ENCODE data around the gene CLNK. TPM values are rescaled to one million over a fixed set of nuclear protein-coding genes. Genes with fewer than 3 reads are reported as not detected.

Gene CLNK, protein sequence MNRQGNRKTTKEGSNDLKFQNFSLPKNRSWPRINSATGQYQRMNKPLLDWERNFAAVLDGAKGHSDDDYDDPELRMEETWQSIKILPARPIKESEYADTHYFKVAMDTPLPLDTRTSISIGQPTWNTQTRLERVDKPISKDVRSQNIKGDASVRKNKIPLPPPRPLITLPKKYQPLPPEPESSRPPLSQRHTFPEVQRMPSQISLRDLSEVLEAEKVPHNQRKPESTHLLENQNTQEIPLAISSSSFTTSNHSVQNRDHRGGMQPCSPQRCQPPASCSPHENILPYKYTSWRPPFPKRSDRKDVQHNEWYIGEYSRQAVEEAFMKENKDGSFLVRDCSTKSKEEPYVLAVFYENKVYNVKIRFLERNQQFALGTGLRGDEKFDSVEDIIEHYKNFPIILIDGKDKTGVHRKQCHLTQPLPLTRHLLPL
- not detected in 2 replicates for total RNA-seq (2014; rRNA removed; shearing (Covaris generic))
- not detected in 2 replicates for polyA plus RNA-seq (2015; cell fraction: cytosol; rRNA removed)
- not detected in 2 replicates for polyA plus RNA-seq (2015; cell fraction: nucleus; rRNA removed)

DNA sequence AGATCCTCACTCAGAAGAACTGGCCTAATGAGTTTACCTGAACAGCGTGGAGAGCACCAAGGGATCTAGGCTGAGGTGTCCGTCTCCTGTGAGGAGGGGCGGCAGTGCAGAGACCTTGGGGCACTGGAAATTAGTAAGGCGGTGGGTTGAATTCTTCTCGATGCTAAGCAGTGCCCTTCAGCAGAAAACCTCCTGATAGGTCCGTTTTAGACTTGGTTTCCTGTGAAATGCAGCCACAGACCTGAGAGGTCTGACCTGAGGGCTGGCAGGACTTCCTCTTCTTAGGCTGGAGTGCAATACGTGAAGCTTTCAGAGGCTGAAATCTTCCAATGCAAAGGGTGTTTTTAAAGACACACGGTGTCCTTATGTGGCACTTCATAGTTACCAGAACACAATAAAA lies at the start of gene CLNK:
Gene CLNK (minus strand): TSS at position 138 of the 400 bp plus-strand sequence. CDS start 16,899 bp downstream, outside the sequence.
- DNase-seq (ENCODE audit: low read depth) = no peak

DNA sequence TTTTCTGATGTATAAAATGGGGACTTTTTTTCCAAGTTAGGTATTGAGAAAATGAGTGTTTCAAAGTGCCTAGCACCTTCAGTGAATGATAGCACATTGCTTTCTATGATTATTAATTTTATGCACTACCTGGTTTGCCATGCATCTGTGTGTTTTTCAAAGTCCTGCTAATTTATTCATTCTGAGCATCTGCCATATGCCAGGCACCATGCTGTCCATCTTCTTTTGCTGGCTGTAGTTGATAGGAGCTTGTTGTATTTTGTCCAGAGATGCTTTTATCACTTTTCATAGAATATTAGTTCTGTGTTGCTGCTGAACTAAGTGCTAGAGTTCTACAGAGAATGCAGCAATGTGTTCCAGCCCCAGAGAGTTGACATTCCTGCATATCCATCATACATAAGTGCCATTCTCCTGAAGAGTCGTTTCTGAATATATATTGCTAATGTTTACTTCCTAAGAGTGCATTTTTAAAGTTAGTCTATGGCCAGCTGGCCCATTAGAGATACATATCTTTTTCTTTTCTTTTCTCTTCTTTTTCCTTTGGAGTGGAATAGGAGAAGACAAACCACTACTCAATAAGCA lies 49.0 kb upstream of the CLNK start:
- DNase-seq (ENCODE audit: low read depth) = no peak

DNA sequence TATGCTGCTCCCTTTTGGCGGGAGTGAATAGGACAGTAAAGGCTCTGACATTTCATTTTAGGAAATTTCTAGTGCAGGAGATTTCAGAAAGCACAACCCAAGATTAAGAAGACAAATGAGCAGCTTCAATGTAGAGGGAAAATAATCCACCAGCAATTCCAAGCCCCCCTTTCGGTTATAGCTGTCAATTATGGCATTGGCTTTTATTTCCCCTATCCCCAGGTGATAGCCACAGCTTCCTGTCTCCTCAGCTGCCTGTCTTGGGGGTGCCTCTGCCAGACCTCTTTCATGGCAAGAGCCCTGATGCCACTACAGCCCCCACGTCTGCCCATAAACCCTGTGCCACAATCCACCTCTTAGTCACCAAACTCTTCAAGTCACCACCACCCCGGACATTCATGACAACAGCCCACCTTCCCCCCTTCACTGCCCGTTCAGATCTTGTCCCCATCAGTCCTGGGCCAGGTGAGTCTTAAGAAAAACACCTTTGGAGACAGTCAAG lies 48.4 kb upstream of the CLNK start:
- DNase-seq (ENCODE audit: low read depth) = no peak

DNA sequence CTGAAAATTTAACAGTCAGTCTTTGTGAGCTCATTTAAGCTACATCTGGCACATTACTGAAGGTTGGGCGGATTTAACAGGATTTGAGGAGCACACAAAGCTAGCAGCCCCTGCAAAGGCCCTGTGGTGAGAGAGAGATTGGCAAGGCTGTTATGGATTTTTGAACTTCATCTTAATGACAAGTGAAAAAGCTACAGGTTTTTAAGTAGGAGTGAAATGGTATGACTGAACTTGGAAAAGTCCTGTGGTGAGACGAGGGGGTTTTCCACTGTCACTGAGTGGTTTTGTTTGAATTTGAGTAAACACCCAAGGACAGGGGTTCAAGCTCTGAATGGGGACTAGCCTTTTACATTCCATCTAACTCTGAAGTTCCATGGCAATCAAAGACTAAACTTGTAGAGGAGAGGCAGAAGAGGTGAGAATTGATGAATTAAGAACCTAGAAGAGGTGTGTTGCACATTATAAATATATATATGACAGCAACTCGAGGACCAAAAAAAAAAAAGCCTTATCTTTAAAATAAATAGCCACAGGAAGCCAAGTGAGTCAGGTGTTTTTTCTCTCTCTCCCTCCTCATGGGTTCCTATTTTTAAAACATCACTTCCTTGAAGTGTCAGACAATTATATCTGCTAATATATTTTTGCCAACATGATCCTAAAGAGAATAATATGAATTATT lies 47.8 kb upstream of the CLNK start:
- peak; percentile 41 for DNase-seq (ENCODE audit: low read depth)

DNA sequence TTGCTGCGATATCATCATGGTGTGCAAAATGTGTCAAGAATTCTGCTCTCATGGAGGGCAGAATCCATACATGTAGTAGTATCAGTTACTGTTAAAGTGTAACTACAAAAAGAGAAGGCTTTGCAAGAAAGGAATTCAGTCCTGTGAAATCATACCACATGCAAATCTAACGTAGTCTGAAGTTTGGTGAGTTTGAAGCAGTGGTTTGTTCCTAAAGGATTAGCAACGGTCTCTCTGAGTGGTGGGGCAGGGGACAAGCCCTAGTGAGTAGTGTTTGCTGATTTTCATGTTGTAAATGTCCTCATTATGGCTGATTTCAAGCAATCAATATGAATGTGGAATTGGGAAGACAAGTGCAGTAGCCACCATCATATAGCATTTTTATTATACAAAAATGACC lies 47.1 kb upstream of the CLNK start:
- no peak for DNase-seq (ENCODE audit: low read depth)

DNA sequence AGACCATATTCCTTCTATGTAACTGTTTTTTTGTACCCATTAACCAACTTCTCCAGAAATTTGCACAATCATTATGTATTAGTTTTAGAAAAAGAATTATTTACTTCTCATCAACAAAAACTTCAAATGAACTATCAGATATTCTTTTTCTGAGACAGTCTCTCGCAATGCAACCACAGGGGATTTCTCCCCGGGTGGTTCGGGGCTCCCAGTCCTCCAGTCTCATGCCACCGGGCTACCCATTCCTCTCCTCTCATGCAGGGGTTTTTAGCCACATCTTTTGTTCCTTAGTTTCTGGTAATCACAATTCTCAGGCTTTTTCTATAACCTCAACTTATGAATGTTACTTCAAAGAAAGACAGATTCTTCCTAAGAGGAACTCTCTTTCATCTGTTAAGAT lies 46.6 kb upstream of the CLNK start:
- no peak for DNase-seq (ENCODE audit: low read depth)

DNA sequence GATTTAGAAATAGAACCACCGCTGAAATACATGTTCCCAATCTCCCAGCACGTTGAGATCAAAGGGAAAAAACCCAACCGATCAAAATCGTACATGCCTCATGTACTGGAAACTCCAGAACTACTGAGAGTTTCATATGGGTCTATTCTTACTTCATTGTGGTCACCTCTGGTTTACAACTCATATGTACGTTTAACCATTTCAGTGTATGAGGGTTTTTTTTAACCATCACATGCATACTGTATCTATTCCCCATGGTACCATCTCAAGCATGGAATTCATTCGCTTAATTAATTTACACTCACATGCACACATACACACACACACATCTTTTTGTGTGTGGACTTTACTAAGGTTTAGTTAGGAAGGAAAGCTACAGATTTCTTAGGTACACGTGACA lies 46.0 kb upstream of the CLNK start:
- DNase-seq (ENCODE audit: low read depth) = no peak

DNA sequence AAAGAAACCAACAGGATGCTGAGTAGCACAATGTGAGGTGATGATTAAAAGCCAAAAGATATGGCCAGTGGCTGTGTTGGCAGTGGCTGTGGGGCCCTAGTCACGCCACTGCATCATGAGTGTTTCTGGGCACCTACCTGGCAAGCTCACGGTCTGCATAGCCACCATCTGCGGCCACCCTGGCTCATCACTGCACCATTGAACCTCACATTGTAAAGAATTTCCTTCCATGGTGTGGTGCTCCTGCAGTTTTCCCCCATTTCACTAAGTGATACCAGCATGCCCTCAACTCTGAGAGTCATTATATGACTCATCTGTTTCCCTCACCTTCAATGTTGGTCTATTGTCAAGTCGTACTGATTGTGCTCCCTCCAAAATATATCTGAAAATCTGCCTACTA lies 45.5 kb upstream of the CLNK start:
- DNase-seq (ENCODE audit: low read depth) = peak; percentile 52

DNA sequence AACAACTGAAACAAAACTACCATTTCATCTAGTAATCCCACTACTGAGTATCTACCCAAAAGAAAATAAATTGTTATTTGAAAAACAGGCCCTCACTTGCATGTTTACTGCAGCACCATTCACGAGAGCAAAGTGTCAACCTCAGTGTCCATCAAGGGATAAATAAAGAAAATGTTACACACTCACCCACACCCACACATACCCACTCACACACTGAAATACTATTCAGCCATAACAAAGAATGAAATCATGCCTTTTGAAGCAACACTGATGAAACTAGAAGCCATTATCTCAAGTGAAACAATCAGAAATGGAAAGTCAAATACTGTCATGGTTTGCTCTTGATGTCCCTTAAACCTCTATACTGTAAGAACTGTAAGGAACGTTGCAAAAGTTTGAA lies 44.8 kb upstream of the CLNK start:
- no peak for DNase-seq (ENCODE audit: low read depth)

DNA sequence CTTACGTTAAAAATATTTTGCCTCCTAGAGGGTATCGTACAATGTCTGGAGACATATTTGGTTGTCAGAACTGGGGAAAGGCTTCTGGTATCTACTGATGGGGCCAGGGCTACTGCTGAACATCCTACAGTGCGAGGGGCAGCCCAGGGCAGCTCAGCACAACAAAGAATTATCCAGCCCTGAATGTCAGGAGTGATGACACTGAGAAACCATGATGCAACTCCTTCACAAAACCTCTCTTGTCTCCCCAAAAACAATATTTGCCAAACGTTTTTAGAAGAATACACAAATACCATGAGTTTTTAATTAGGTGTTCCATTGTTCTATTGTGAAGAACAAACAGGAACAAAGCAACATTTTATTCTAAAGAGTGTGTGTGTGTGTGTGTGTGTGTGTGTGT lies 43.4 kb upstream of the CLNK start:
- no peak for DNase-seq (ENCODE audit: low read depth)

DNA sequence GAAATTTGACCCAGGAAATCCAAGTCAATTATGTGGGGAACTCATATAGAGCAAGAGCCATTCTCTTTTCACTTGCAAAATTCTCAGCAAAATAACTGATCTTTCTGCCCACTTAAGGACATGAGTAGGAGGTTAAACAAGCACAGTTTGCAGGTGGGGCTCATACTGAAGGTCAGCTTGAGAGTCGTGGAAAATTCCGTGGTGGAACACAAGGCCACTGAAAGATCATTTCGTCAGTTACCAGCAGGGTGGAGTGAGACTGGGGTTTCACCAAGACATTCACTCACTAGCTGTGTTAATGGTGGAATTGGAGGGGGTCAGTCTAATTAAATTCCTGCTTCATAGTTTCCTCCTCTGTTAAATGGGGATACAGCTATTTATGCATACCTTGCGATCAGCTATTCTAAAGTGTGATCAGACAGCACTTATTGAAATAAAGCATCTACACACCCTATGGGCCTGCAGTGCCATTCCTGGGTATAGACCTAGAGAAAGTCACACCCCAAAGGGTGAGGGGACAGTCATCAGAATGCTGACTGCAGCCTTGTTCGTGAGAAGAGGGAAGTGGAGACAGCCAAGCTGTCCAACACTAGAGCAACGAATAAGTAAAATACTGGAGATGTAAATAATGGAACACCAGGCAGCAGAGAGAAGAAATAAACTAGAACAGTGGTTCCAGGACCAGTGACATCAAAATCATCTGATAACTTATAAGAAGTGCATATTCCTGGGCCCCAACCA lies 42.7 kb upstream of the CLNK start:
- no peak for DNase-seq (ENCODE audit: low read depth)

DNA sequence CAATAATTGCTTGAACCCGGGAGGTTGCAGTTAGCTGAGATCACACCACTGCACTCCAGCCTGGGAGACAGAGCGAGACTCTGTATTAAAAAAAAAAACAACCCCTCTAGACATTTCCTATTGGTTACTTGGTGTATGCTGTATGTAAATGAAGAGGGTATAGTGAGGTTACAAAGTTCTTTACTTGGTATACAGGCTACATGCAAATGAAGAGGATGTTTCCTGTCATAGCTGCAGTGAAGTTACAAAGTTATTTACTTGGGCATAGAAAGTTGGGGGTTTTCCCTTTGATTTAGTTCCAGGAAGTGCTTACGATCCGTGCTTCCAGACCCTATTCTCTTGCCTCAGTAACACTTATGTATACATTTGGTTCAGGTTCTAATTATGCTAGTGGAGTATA lies 38.4 kb upstream of the CLNK start:
- DNase-seq (ENCODE audit: low read depth) = no peak

DNA sequence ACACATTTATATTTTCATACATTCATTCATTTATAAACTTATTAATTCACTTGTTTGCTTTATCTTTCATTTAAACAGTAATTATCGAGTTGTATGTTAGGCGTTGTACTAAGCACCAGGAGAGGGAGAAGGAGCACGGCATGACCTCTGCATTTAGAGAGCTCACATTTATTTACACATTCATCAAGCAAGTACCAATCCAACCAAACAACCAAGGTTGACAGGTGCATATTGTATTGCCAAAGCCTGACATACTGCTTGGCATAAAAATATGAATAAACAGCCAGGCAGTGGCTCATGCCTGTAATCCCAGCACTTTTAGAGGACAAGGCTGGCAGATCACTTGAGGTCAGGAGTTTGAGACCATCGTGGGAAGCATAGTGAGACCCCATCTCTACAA lies 37.0 kb upstream of the CLNK start:
- no peak for DNase-seq (ENCODE audit: low read depth)

DNA sequence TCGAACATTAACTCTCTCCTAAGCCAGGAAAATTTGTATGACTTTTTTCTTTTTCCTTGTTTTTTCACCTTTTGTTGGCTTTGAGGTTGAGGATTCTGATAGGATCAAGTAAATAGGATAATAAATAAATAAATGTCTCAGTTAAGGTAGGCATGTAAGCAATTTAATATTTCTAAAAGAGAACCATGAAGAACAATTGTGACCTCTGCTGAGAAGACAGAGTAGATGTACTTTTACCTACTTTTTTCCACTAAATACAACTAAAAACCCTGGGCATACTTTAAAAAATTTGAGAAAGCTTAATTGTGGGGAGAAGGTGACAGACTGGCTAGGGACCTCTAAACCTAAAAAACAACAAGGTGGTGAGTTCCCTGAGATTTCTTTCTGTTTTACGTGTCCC lies 31.6 kb upstream of the CLNK start:
- DNase-seq (ENCODE audit: low read depth) = no peak

DNA sequence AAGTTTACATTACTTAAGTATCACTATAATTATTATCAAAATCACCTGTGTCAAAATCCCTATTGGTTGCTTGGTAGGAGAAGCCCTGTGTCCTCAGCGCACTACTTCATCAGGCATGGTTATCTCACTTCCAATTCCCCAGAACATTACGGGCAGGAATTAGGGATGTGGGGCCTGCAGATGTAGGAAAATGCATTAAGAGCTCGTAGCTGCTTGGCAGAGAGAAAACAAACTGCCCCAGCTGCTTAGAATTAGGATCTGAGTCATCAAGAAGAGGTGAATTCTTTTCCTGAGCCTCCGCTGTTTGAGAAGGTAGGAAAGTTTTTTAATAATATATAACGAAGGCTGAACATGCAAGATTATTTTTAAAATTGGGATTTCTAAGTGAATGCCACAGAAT lies 31.1 kb upstream of the CLNK start:
- peak; percentile 15 for DNase-seq (ENCODE audit: low read depth)

DNA sequence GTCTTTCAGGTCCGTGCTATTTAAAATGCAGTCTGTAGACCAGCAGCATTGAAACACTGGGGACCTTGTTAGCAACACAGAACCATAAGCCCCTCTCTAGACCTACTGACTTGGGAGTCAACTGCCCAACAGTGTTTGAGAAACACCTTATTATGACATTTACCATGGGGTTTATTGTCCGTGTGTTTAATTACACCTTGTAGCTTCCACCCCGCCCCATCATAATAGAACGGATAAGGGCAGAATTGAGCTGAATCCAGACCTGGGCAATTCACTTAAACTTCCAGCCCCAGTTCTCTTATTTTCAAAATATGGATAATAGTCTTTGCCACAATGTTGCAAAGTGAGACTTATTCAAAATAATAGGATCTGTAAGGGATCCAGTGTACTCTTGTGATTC lies 30.6 kb upstream of the CLNK start:
- no peak for DNase-seq (ENCODE audit: low read depth)

DNA sequence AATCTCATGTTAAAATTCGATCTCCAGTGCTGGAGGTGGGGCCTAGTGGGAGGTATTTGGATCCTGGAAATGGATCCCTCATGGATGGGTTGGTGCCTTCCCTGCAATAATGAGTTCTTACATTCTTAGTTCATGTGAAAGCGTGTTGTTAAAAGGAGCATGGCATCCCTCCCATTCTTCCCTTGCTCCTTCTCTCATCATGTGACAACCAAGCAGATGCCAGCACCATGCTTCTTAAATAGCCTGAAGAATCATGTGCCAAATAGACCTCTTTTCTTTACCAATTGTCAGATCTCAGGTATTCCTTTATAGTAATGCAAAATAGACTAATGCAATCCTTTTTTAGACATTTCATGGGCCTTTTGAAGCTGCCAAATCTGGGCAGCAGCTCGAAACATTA lies 29.0 kb upstream of the CLNK start:
- DNase-seq (ENCODE audit: low read depth) = no peak

DNA sequence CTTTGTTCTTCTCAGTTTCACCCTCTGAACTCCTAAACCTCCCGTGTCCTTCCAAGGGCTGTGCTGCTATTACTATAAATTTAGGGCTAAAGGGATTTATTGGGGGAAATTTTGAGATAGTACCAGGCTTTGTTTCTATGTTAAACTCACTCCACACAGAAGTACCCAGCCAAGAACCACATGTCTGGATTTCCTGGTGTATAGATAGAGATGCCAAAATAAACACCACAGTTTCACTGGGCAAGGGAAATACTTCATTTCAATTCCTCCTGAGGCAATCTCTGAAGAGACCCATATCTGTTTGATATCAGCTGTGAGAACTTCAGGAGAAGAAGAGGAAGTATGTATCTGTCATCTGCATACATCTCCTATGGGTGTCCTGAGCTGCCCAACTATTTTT lies 21.7 kb upstream of the CLNK start:
- peak; percentile 44 for DNase-seq (ENCODE audit: low read depth)

DNA sequence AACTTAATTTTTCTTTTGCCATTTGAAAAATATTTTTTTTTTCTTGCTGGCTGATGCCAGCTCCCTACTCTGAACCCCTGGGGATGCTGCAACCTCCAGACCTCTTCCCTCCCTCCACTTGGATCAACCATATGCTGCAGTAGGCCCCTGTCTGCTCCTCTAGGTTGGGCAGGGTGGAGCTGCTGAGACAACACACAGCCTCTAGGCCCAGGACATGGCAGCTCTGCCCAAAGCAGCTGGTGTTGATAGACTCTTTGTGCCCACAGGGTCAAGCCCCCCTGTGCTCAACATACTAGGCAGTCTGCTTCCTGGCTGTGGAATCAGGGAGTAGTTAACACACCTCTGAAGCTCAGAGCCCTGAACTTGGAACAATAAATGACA lies 19.9 kb upstream of the CLNK start:
- DNase-seq (ENCODE audit: low read depth) = no peak

DNA sequence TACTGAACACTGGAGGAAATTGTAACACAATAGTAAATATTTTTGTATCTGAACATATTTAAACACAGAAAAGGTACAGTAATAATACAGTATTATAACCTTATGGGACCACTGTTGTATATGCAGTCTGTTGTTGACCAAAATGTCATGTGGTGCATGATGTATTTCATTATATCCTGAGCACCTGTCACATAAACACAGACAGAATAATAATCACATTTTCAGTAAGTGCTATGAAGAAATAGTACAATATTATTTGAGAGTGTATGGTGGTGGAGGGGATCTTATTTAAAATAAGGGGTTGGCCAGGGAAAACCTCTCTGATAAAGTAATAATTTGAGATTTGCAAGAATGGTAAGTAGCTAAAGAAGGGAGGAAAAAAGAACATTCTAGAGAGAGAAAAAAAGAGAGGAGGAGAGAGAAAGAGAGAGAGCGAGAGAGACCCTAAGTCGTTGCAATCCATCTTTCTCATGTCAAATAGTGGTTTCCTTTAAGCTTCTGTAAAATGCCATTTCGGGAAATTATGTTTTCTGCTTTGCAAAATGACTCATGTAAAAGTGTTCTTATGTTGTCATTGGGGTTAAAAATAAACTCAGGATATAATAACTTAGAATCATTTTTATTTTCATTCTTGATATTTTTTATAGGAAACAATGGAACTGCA lies 19.3 kb upstream of the CLNK start:
- DNase-seq (ENCODE audit: low read depth) = no peak

DNA sequence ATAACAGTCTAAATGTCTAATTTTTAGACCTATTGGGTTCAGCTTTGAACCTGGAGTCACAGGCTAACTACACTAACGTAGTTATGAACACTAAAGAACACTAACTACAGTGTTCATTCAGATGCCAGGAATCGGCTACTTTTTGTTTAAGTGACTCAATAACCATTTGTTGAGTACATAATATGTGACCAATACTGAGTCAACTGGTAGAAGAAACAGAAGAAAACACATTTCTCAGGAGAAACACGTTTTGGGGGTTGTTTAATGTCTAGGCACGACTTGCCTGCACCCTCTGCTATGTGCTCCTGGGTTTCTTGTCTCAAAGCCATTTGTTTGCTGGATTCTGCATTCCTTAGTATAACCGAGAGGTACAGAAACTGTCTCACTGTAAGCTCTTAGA lies 18.6 kb upstream of the CLNK start:
- peak; percentile 47 for DNase-seq (ENCODE audit: low read depth)

Measured in HT1080 (cell line).